ENCODE data around the gene NOX4. TPM values are rescaled to one million over a fixed set of nuclear protein-coding genes. Genes with fewer than 3 reads are reported as not detected.
"Not testable (repeated sequence)": the region's sequence is repeated elsewhere in the genome, so short reads cannot be mapped to it uniquely, and the experiment has no call there.

Gene NOX4
- total RNA-seq, 4 donors from 2014 or later: 0.30 to 1.4 (median 0.91) TPM; not detected in 1

DNA sequence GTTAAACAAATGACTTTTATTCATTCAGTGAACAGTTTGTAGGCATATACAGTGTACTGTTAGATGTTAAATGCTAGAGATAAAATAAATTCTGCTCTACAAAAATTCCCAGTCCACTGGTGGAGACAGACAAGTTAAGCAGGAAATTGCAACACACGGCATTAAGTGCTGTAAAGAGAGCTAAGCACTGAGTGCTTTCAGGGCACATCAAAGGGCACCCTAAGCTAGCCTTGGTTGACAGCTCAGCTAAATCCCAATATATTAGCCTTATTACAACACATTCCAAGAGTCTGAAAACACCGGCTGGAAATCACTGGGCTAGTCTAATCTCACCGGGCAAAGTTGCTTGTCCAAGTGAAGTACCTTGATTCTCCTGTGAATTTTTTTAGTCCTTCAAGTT lies 55.1 kb downstream of the NOX4 start:
- Histone ChIP-seq H3K4me1 (no peaks in the 10 kb centered on the region), H3K9me3 (no peaks in the 10 kb centered on the region), H3K27me3 (no peaks in the 10 kb centered on the region), H3K27ac (no peak overlapping the region), H3K36me3 (no peaks in the 10 kb centered on the region), H3K4me3 (no peak overlapping the region)
- DNase-seq (ENCODE audit: low spot score in 2 of 2): no peak
- TF ChIP-seq POLR2AphosphoS5 (IDR thresholded peaks at IDR 0.05) (no peak), POLR2A (IDR thresholded peaks at IDR 0.05) (no peak), EP300 (IDR thresholded peaks at IDR 0.05) (no peak)
- TF ChIP-seq, protein P1, sequence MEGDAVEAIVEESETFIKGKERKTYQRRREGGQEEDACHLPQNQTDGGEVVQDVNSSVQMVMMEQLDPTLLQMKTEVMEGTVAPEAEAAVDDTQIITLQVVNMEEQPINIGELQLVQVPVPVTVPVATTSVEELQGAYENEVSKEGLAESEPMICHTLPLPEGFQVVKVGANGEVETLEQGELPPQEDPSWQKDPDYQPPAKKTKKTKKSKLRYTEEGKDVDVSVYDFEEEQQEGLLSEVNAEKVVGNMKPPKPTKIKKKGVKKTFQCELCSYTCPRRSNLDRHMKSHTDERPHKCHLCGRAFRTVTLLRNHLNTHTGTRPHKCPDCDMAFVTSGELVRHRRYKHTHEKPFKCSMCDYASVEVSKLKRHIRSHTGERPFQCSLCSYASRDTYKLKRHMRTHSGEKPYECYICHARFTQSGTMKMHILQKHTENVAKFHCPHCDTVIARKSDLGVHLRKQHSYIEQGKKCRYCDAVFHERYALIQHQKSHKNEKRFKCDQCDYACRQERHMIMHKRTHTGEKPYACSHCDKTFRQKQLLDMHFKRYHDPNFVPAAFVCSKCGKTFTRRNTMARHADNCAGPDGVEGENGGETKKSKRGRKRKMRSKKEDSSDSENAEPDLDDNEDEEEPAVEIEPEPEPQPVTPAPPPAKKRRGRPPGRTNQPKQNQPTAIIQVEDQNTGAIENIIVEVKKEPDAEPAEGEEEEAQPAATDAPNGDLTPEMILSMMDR (IDR thresholded peaks at IDR 0.05): no peak
- 15% methylated on average over 3 of the region's 3 CpGs for WGBS

DNA sequence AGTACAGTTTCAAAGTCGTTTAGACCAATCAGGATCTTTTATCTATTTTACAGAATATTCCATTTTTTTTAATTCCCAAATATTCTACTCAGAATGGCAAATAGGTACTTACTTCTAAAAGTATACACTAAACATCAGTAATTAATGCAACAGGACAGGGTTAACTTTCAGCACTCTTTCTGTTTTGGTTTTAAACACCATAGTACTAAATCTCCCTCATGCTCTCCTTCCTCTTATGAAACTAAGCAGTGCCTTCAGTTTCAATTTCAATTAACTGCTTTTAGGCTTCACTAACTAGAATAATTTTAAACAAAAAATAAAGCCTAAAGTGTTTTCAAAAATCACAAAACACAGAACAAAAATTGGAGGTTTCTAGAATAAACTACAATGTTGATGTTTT lies 57.9 kb downstream of the NOX4 start:
- Histone ChIP-seq H3K4me1 (no peaks in the 10 kb centered on the region), H3K9me3 (no peaks in the 10 kb centered on the region), H3K36me3 (no peaks in the 10 kb centered on the region), H3K27ac (no peak overlapping the region), H3K4me3 (no peak overlapping the region), H3K27me3 (no peaks in the 10 kb centered on the region)
- DNase-seq (ENCODE audit: low spot score in 2 of 2): no peak
- TF ChIP-seq POLR2A (IDR thresholded peaks at IDR 0.05): no peak
- TF ChIP-seq EP300 (IDR thresholded peaks at IDR 0.05): no peak
- TF ChIP-seq, protein P1 (IDR thresholded peaks at IDR 0.05): no peak
- TF ChIP-seq POLR2AphosphoS5 (IDR thresholded peaks at IDR 0.05): no peak
- 83% methylated on average over 1 of the region's 1 CpG for WGBS

DNA sequence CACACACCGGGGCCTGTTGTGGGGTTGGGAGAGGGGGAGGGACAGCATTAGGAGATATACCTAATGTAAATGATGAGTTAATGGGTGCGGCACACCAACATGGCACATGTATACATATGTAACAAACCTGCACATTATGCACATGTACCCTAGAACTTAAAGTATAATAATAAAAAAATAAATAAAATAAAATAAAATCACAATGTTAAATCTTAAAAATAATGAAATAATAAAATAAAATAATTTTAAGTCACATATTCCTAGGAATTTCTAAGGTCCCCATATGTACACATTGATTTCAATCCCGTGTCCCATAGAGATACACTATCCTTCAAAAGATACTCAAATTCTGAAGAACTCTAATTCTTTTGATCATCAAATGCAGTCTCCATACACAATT lies 59.0 kb downstream of the NOX4 start:
- not testable (repeated sequence) for H3K27me3 ChIP-seq; DNase-seq (ENCODE audit: low spot score in 2 of 2); H3K4me1 ChIP-seq; H3K36me3 ChIP-seq; H3K27ac ChIP-seq; H3K4me3 ChIP-seq; H3K9me3 ChIP-seq
- 95% methylated on average over 3 of the region's 3 CpGs for WGBS

DNA sequence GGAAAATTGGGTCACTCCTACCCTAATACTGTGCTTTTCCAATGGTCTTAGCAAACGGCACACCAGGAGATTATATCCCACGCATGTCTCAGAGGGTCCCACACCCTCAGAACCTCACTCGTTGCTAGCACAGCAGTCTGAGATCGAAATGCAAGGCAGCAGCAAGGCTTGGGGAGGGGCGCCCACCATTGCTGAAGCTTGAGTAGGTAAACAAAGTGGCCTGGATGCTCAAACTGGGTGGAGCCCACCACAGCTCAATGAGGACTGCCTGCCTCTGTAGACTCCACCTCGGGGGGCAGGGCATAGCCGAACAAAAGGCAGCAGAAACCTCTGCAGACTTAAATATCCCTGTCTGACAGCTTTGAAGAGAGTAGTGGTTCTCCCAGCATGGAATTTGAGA lies 64.7 kb downstream of the NOX4 start:
- DNase-seq (ENCODE audit: low spot score in 2 of 2); H3K27ac ChIP-seq; H3K36me3 ChIP-seq; H3K4me3 ChIP-seq; H3K27me3 ChIP-seq; H3K4me1 ChIP-seq; H3K9me3 ChIP-seq: not testable (repeated sequence)
- WGBS: 100% methylated on average over 6 of the region's 7 CpGs

DNA sequence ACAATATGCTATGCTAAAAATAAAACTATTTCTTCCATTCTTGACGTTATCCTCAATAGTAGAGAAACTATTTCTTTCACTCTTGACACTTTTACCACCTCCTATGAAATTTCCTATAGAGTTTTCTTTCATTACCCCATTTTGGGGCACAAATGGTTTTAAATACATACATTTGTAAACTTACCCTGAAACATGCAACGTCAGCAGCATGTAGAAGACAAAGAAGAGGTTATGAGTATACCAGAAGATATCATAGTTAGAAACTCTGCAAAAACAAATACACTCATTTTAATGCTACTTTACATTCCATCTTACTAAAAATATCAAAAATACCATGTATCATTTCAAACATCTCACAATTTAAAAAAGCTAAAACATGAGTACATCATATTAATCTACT lies 69.5 kb downstream of the NOX4 start:
- TF ChIP-seq, protein P1 (IDR thresholded peaks at IDR 0.05): no peak
- TF ChIP-seq POLR2A (IDR thresholded peaks at IDR 0.05) (no peak), EP300 (IDR thresholded peaks at IDR 0.05) (no peak), POLR2AphosphoS5 (IDR thresholded peaks at IDR 0.05) (no peak)
- no peaks in the 10 kb centered on the region for H3K27me3 ChIP-seq

DNA sequence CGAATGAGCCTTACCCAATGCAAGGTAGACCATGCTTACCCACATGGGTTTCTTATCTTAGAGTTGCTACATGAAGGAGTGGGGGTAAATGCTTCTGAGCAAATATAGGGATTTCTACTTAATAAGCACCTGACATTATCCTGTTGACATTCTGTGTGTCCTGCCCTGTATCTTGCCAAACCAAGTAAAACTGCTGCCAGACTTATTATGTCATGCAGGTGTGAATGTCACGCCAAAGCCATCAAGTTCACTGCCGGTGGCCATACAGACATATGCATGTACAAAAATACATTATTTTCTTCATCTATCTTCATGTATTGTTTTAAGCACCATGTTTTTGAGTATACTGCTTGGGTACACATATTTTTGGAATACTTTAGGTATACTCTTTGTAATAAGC lies 70.2 kb downstream of the NOX4 start:
- Histone ChIP-seq H3K4me3 (no peak overlapping the region), H3K36me3 (no peaks in the 10 kb centered on the region), H3K27me3 (no peaks in the 10 kb centered on the region), H3K4me1 (no peaks in the 10 kb centered on the region), H3K9me3 (no peaks in the 10 kb centered on the region), H3K27ac (no peak overlapping the region)
- WGBS: 75% methylated on average over 3 of the region's 3 CpGs
- TF ChIP-seq POLR2AphosphoS5 (IDR thresholded peaks at IDR 0.05) (no peak), POLR2A (IDR thresholded peaks at IDR 0.05) (no peak), EP300 (IDR thresholded peaks at IDR 0.05) (no peak)
- TF ChIP-seq, protein P1 (IDR thresholded peaks at IDR 0.05): no peak
- no peak for DNase-seq (ENCODE audit: low spot score in 2 of 2)

More for the DNA sequence above, 69.5 kb downstream of the NOX4 start:
- no peaks in the 10 kb centered on the region for H3K4me1 ChIP-seq
- H3K27ac ChIP-seq: no peak overlapping the region
- no peak for DNase-seq (ENCODE audit: low spot score in 2 of 2)
- no peak overlapping the region for H3K4me3 ChIP-seq
- WGBS: 49% methylated on average over 2 of the region's 2 CpGs
- H3K9me3 ChIP-seq: no peaks in the 10 kb centered on the region
- H3K36me3 ChIP-seq: no peaks in the 10 kb centered on the region

Data from suprapubic skin (tissue), 4 donors.